HepG2 (cell line): ENCODE measurements around the gene NCOA6. TPM values are rescaled to one million over a fixed set of nuclear protein-coding genes. Genes with fewer than 3 reads are reported as not detected.

Experiments used
- ARNT2 ChIP-seq: sonication (generic); formaldehyde crosslinking; IDR thresholded peaks from 2 replicates; pipeline ENCODE4 v1.8.0; 2022; ENCODE audit warnings: mild to moderate bottlenecking, low read depth, missing genetic modification reagents, moderate library complexity
- ATF3 ChIP-seq: sonication (generic); formaldehyde crosslinking; IDR thresholded peaks from 2 replicates; pipeline ENCODE4 v1.4.0; 2020; ENCODE audit warnings: missing genetic modification reagents
- CREB1 ChIP-seq, 2 experiments: fragments of 450-650 bp in 1 of 2; IDR thresholded peaks; 2 replicates each; pipeline ENCODE4 v1.6.1; 2016 to 2017; ENCODE audit warnings: control low read depth in 1 of 2, mild to moderate bottlenecking in 1 of 2, missing compliant biosample characterization in 1 of 2, missing genetic modification characterization in 1 of 2
- DNMT3B ChIP-seq: conservative IDR thresholded peaks from 2 replicates; pipeline ENCODE4 v1.6.1; 2016; ENCODE audit warnings: missing biosample characterization, control low read depth
- EP300 ChIP-seq, 3 experiments: sonication (generic) in 1 of 3; formaldehyde crosslinking in 1 of 3; IDR thresholded peaks; 2 replicates each; pipeline versions ENCODE4 v1.5.1 to v1.6.1; 2011 to 2020; ENCODE audit warnings: low read depth in 2 of 3, low read length in 2 of 3, borderline replicate concordance in 1 of 3, improper control_type of control experiment in 1 of 3, mild to moderate bottlenecking in 1 of 3, missing genetic modification reagents in 1 of 3, moderate library complexity in 1 of 3
- GABPA ChIP-seq, 2 experiments: IDR thresholded peaks; 2 replicates each; pipeline ENCODE4 v1.6.1; 2011 to 2016; ENCODE audit warnings: low read depth in 2 of 2, low read length in 1 of 2, missing biosample characterization in 1 of 2, missing genetic modification characterization in 1 of 2
- GATAD2A ChIP-seq: IDR thresholded peaks from 2 replicates; pipeline ENCODE4 v1.6.1; 2016
- HMG20B ChIP-seq: conservative IDR thresholded peaks from 2 replicates; pipeline ENCODE4 v1.6.1; 2016; ENCODE audit warnings: missing genetic modification reagents, missing compliant biosample characterization
- KDM6A ChIP-seq: IDR thresholded peaks from 2 replicates; pipeline ENCODE4 v1.6.1; 2016; ENCODE audit warnings: low read depth
- MLX ChIP-seq: IDR thresholded peaks from 2 replicates; pipeline ENCODE4 v1.6.1; 2016
- MTA1 ChIP-seq: sonication (generic); formaldehyde crosslinking; IDR thresholded peaks from 2 replicates; pipeline ENCODE4 v1.4.0; 2020; ENCODE audit warnings: missing genetic modification reagents, mild to moderate bottlenecking, borderline replicate concordance
- NR2C2 ChIP-seq: sonication (generic); formaldehyde crosslinking; IDR thresholded peaks from 2 replicates; pipeline ENCODE4 v1.4.0; 2020; ENCODE audit warnings: missing genetic modification reagents, mild to moderate bottlenecking, moderate library complexity, borderline replicate concordance
- PHF5A ChIP-seq: IDR thresholded peaks from one replicate; pipeline ENCODE4 v1.6.1; 2018; ENCODE audit warnings: low read depth, missing genetic modification reagents; ENCODE audit not compliant: unreplicated experiment
- RBM22 ChIP-seq: fragments of 200-400 bp; formaldehyde crosslinking; optimal IDR thresholded peaks from 2 replicates; pipeline ENCODE3; 2017; ENCODE audit warnings: mild to moderate bottlenecking, low read length, moderate library complexity
- SIN3A ChIP-seq: IDR thresholded peaks from 2 replicates; pipeline ENCODE4 v1.6.1; 2011; ENCODE audit warnings: low read depth, mild to moderate bottlenecking, control low read depth, low read length, borderline replicate concordance
- SIX1 ChIP-seq: sonication (generic); formaldehyde crosslinking; IDR thresholded peaks from 2 replicates; pipeline ENCODE4 v1.4.0; 2020; ENCODE audit warnings: missing genetic modification reagents, borderline replicate concordance
- SMAD3 ChIP-seq: sonication (generic); formaldehyde crosslinking; IDR thresholded peaks from 2 replicates; pipeline ENCODE4 v1.4.0; 2020; ENCODE audit warnings: missing genetic modification reagents
- TBL1XR1 ChIP-seq: fragments of 150-350 bp; IDR thresholded peaks from 2 replicates; pipeline ENCODE4 v1.6.1; 2014; ENCODE audit warnings: borderline replicate concordance, low read length; ENCODE audit not compliant: partially characterized antibody
- ZBTB44 ChIP-seq: sonication (generic); formaldehyde crosslinking; IDR thresholded peaks from 2 replicates; pipeline ENCODE4 v1.4.0; 2020; ENCODE audit warnings: missing genetic modification reagents
- ZFP62 ChIP-seq: sonication (generic); formaldehyde crosslinking; IDR thresholded peaks from 2 replicates; pipeline ENCODE4 v1.4.0; 2020; ENCODE audit warnings: missing genetic modification reagents
- ZNF496 ChIP-seq: sonication (generic); formaldehyde crosslinking; IDR thresholded peaks from 2 replicates; pipeline ENCODE4 v1.8.1; 2023; ENCODE audit warnings: mild to moderate bottlenecking, moderate library complexity, missing genetic modification reagents; ENCODE audit not compliant: insufficient replicate concordance
- ZNF564 ChIP-seq: sonication (generic); formaldehyde crosslinking; IDR thresholded peaks from 2 replicates; pipeline ENCODE4 v1.8.1; 2023; ENCODE audit warnings: mild to moderate bottlenecking, missing genetic modification reagents
- ZNF724P ChIP-seq: sonication (generic); formaldehyde crosslinking; IDR thresholded peaks from 2 replicates; pipeline ENCODE4 v1.8.0; 2022; ENCODE audit warnings: missing genetic modification reagents, borderline replicate concordance
- ZNF747 ChIP-seq: sonication (generic); formaldehyde crosslinking; IDR thresholded peaks from 2 replicates; pipeline ENCODE4 v1.8.1; 2023; ENCODE audit warnings: missing genetic modification reagents, mild to moderate bottlenecking, borderline replicate concordance
- ZNF768 ChIP-seq: sonication (generic); formaldehyde crosslinking; IDR thresholded peaks from 2 replicates; pipeline ENCODE4 v1.4.0; 2020; ENCODE audit warnings: missing genetic modification reagents
- ZNF781 ChIP-seq: sonication (generic); formaldehyde crosslinking; IDR thresholded peaks from 2 replicates; pipeline ENCODE4 v1.5.1; 2020; ENCODE audit warnings: borderline replicate concordance, mild to moderate bottlenecking, missing genetic modification reagents; ENCODE audit errors: not compliant biosample characterization
- ZNF891 ChIP-seq: sonication (generic); formaldehyde crosslinking; IDR thresholded peaks from 2 replicates; pipeline ENCODE4 v1.5.0; 2020; ENCODE audit warnings: mild to moderate bottlenecking, missing genetic modification reagents
- ZSCAN9 ChIP-seq: IDR thresholded peaks from 2 replicates; pipeline ENCODE4 v1.6.1; 2016; ENCODE audit warnings: borderline replicate concordance
- polyA plus RNA-seq, 8 experiments: library from polyadenylated mRNA; depleted of rRNA in 3 of 8; stranded (reverse) in 7 of 8; unstranded in 1 of 8; fragments of >200 nt; fragmentation: Illumina TruSeq in 4 of 8; extraction: Trizol in 4 of 8; gene quantifications; 2 replicates each; pipeline versions ENCODE4 v1.2.1 to v1.2.3, GENCODE V29; 2011 to 2016; ENCODE audit warnings: low read depth in 4 of 8, missing spikeins in 1 of 8, mixed read lengths in 1 of 8; ENCODE audit not compliant: insufficient read depth in 1 of 8
- total RNA-seq, 5 experiments: library from RNA; depleted of rRNA; stranded (reverse); fragments of >200 nt; fragmentation: Illumina TruSeq; extraction: Trizol; gene quantifications; 2 replicates each; pipeline ENCODE4 v1.2.3, GENCODE V29; 2016; ENCODE audit warnings: low read depth in 1 of 5

Gene NCOA6
- total and polyA plus RNA-seq, 2 of the 13 experiments (the other 11 are each of a cell fraction or from before 2014, with no cell fraction given), result 11.2 to 29.3 TPM

DNA sequence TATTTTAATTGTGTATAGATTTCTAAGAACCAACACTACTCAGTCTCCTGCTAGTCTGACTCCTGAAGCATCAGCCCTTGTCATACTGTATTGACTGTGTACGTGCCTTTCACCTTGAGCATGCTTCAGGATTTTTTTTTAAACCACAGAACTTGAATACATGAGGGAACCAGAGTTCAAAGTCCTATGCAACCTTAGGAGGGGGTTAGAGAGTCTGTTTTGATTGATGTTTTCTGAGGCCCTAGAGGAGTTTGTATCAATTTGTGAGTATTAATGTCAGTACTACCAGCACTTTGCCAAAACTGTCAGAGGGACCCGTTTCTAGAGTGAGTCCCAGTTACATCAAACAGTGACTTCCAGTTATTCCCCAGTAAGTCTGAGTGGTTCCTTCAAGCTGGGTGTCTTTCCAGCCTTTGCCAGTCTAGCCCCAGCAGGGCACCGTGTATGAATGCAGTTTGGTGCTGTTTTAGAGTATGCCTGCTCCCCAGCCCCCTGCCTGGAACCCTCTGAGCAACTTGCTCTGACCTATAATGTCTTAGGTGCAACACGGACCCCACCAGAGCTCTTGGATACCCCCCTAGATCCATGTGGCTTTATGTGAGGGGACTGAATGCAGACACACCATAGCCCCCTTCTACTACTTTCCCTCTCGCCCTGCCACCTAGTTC, 112.8 kb downstream of the NCOA6 start (continued):
- peak; percentile 74 for TF ChIP-seq ZNF781 (CRISPR knock-in tag)
- TF ChIP-seq PHF5A (CRISPR knock-in tag), result peak; percentile 54
- no peak for TF ChIP-seq ZNF768 (CRISPR knock-in tag)
- peak; percentile 45; the same call in 1 of the 2 replicates for TF ChIP-seq HMG20B (CRISPR knock-in tag)
- no peak for TF ChIP-seq ZNF747 (CRISPR knock-in tag)
- peak; percentile 81; the same call in 1 of the 2 replicates for TF ChIP-seq ZSCAN9
- no peak for TF ChIP-seq NR2C2 (CRISPR knock-in tag)
- no peak for TF ChIP-seq ZFP62 (CRISPR knock-in tag)
- no peak for TF ChIP-seq ZNF891 (CRISPR knock-in tag)
- no peak for TF ChIP-seq ZBTB44
- TF ChIP-seq ATF3 (CRISPR knock-in tag), result no peak
- TF ChIP-seq KDM6A (CRISPR knock-in tag), result peak; percentile 82
- peak; percentile 82 for TF ChIP-seq TBL1XR1
- TF ChIP-seq SIN3A, result peak; percentile 41; the same call in 1 of the 2 replicates
- TF ChIP-seq ARNT2 (CRISPR knock-in tag), result no peak
- peak; percentile 90 for TF ChIP-seq GATAD2A (CRISPR knock-in tag)
- TF ChIP-seq DNMT3B (CRISPR knock-in tag), result peak; percentile 54; the same call in 1 of the 2 replicates
- TF ChIP-seq MTA1 (CRISPR knock-in tag), result 0 out of 2 replicates have a peak, but pooled peaks have one; percentile 14
- TF ChIP-seq SMAD3 (CRISPR knock-in tag), result 0 out of 2 replicates have a peak, but pooled peaks have one; percentile 20
- TF ChIP-seq ZNF496 (CRISPR knock-in tag), result no peak
- TF ChIP-seq ZNF564 (CRISPR knock-in tag), result no peak
- peak; percentile 55 for TF ChIP-seq RBM22
- TF ChIP-seq ZNF724P (CRISPR knock-in tag), result peak; percentile 84
- TF ChIP-seq EP300 (IDR thresholded peaks at IDR 0.05; ENCODE audit: low read depth in 2 of 2, low read length in 2 of 2), result peak in 1 of 2 experiments; percentile 80; a peak in 2 of 4 replicates
- no peak; the same call in 1 of the 2 replicates for TF ChIP-seq EP300 (CRISPR knock-in tag; IDR thresholded peaks at IDR 0.05; ENCODE audit: borderline replicate concordance)
- TF ChIP-seq GABPA (IDR thresholded peaks at IDR 0.05; ENCODE audit: low read depth, low read length), result no peak
- TF ChIP-seq GABPA (CRISPR knock-in tag; IDR thresholded peaks at IDR 0.05; ENCODE audit: low read depth), result peak; percentile 38; the same call in 1 of the 2 replicates
- TF ChIP-seq MLX (CRISPR knock-in tag), result peak; percentile 66; the same call in 1 of the 2 replicates
- 0 out of 2 replicates have a peak, but pooled peaks have one; percentile 15 for TF ChIP-seq SIX1 (CRISPR knock-in tag)
- TF ChIP-seq CREB1 (IDR thresholded peaks at IDR 0.05), result no peak
- peak; percentile 78 for TF ChIP-seq CREB1 (CRISPR knock-in tag; IDR thresholded peaks at IDR 0.05)
